Measurements from ENCODE around the gene FBF1.

DNA sequence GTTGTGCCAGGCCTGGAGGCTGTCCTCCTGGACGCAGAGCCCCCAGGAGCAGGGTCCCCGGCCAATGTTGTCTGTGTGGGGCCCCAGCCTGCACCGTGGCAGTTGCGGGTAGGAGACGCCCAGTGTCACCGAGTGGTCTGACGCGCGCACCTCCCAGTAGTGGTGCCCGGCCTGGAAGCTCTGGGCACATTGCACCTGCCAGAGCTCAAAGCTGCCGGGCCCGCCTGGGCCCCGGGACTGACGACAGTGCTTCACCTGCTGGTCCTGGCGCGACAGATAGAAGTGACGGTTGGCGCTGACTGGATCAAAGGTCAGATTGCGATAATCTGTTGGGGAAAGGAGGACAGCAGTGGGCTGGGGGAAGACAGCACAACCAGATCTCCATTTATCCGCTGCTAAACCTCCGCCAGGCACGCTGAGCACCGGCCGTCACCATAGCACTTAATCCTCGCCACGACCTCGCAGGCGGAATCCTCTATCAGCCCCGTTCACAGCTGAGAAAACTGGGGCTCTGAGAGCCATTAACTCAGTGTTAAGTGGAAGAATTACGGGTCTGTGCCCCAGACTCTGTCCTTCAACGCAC is 49.7 kb downstream of the FBF1 start:
- TF ChIP-seq, protein P1, sequence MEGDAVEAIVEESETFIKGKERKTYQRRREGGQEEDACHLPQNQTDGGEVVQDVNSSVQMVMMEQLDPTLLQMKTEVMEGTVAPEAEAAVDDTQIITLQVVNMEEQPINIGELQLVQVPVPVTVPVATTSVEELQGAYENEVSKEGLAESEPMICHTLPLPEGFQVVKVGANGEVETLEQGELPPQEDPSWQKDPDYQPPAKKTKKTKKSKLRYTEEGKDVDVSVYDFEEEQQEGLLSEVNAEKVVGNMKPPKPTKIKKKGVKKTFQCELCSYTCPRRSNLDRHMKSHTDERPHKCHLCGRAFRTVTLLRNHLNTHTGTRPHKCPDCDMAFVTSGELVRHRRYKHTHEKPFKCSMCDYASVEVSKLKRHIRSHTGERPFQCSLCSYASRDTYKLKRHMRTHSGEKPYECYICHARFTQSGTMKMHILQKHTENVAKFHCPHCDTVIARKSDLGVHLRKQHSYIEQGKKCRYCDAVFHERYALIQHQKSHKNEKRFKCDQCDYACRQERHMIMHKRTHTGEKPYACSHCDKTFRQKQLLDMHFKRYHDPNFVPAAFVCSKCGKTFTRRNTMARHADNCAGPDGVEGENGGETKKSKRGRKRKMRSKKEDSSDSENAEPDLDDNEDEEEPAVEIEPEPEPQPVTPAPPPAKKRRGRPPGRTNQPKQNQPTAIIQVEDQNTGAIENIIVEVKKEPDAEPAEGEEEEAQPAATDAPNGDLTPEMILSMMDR (IDR thresholded peaks at IDR 0.05; ENCODE audit: insufficient read depth, low read depth, low read length), result no peak
- no peak for TF ChIP-seq EZH2 (IDR thresholded peaks at IDR 0.05; ENCODE audit: insufficient read depth, low read length)

All from astrocyte (in vitro differentiated cells and primary cell).